IMR-90 (cell line): ENCODE results near the gene ZFYVE28. TPM values are rescaled to one million over a fixed set of nuclear protein-coding genes. Genes with fewer than 3 reads are reported as not detected.

ENCODE experiments used
- ATAC-seq: fragments of 200-7000 bp; cut with Tn5 transposase; 2 replicates; pipeline ENCODE4 v1.9.1; 2020; ENCODE audit warnings: low read depth, mild to moderate bottlenecking, moderate library complexity
- BruUV-seq: library from RNA; stranded (reverse); fragments of 400-500 nt; replicated peaks from 2 replicates; lab custom pipeline; 2021; lab: Mats Ljungman, UMichigan
- CTCF ChIA-PET: fragments of 300-600 bp; formaldehyde crosslinking; extraction: SDS; loops from one replicate; lab custom pipeline; 2021; ENCODE audit warnings: antibody characterized with exemption; lab: Yijun Ruan, JAX
- POLR2A ChIA-PET: fragments of 300-600 bp; sonication (Branson Sonifier 250); formaldehyde crosslinking; loops from one replicate; lab custom pipeline; 2022; ENCODE audit warnings: antibody characterized with exemption; ENCODE audit not compliant: unreplicated experiment; lab: Charles Lee
- DNase-seq: peaks from one replicate; pipeline ENCODE4 v3.0.0; 2013
- H2AFZ ChIP-seq: replicated peaks from 2 replicates; pipeline ENCODE3; 2013; ENCODE audit warnings: low read length, mild to moderate bottlenecking; ENCODE audit not compliant: poor library complexity
- H2AK5ac ChIP-seq: 2 replicates; pipeline ENCODE4 v1.6.1; 2013; ENCODE audit warnings: low read depth, low read length, inconsistent platforms
- H2AK9ac ChIP-seq: replicated peaks from 2 replicates; pipeline ENCODE3; 2013; ENCODE audit warnings: mild to moderate bottlenecking, low read depth, low read length, moderate library complexity; ENCODE audit not compliant: poor library complexity
- H2BK120ac ChIP-seq: 2 replicates; pipeline ENCODE4 v1.6.1; 2013; ENCODE audit warnings: low read depth, low read length, inconsistent platforms
- H2BK15ac ChIP-seq: 3 replicates; pipeline ENCODE4 v1.6.1; 2013; ENCODE audit warnings: low read depth, low read length, inconsistent platforms
- H2BK20ac ChIP-seq: 2 replicates; pipeline ENCODE4 v1.6.1; 2013; ENCODE audit warnings: low read depth, mild to moderate bottlenecking, inconsistent platforms, low read length, moderate library complexity
- H2BK5ac ChIP-seq: 2 replicates; pipeline ENCODE4 v1.6.1; 2013; ENCODE audit warnings: mild to moderate bottlenecking, low read depth, low read length, inconsistent platforms; ENCODE audit not compliant: poor library complexity, severe bottlenecking
- H3K14ac ChIP-seq: replicated peaks from 2 replicates; pipeline ENCODE4 v1.6.1; 2013; ENCODE audit warnings: low read depth, low read length, inconsistent platforms
- H3K18ac ChIP-seq: 2 replicates; pipeline ENCODE4 v1.6.1; 2013; ENCODE audit warnings: low read depth, low read length, control low read depth
- H3K23ac ChIP-seq: 2 replicates; pipeline ENCODE4 v1.6.1; 2013; ENCODE audit warnings: low read depth, low read length, inconsistent platforms
- H3K27ac ChIP-seq: 2 replicates; pipeline ENCODE4 v1.5.1; 2013; ENCODE audit warnings: mild to moderate bottlenecking, control low read depth, low read length; ENCODE audit not compliant: insufficient read depth
- H3K27me3 ChIP-seq: 2 replicates; pipeline ENCODE4 v1.6.1; 2013; ENCODE audit warnings: low read length; ENCODE audit not compliant: control insufficient read depth, insufficient read depth
- H3K36me3 ChIP-seq: 2 replicates; pipeline ENCODE4 v1.6.1; 2013; ENCODE audit warnings: low read length, mixed read lengths; ENCODE audit not compliant: control insufficient read depth, insufficient read depth
- H3K4ac ChIP-seq: 2 replicates; pipeline ENCODE4 v1.6.1; 2013; ENCODE audit warnings: low read depth, low read length, inconsistent platforms
- H3K4me1 ChIP-seq: 2 replicates; pipeline ENCODE4 v1.6.1; 2013; ENCODE audit warnings: low read length, mixed read lengths; ENCODE audit not compliant: control insufficient read depth, insufficient read depth
- H3K4me2 ChIP-seq: 2 replicates; pipeline ENCODE4 v1.6.1; 2013; ENCODE audit warnings: low read depth, mild to moderate bottlenecking, control low read depth, low read length, moderate library complexity
- H3K4me3 ChIP-seq: 2 replicates; pipeline ENCODE4 v1.5.1; 2013; ENCODE audit warnings: low read depth, mild to moderate bottlenecking, control low read depth, low read length, moderate library complexity; ENCODE audit not compliant: insufficient read depth
- H3K56ac ChIP-seq: 2 replicates; pipeline ENCODE4 v1.6.1; 2013; ENCODE audit warnings: low read length, inconsistent platforms; ENCODE audit not compliant: insufficient read depth; ENCODE audit errors: extremely low read depth
- H3K79me1 ChIP-seq, 2 experiments: 2 replicates each; pipeline ENCODE4 v1.6.1; 2013; ENCODE audit warnings: low read length in 2 of 2, inconsistent platforms in 1 of 2, low read depth in 1 of 2
- H3K9ac ChIP-seq: 2 replicates; pipeline ENCODE4 v1.6.1; 2013; ENCODE audit warnings: low read depth, low read length, control low read depth
- H3K9me1 ChIP-seq: 2 replicates; pipeline ENCODE4 v1.6.1; 2013; ENCODE audit warnings: low read length, inconsistent platforms; ENCODE audit not compliant: insufficient read depth
- H3K9me3 ChIP-seq: 2 replicates; pipeline ENCODE4 v1.6.1; 2013; ENCODE audit warnings: low read length; ENCODE audit not compliant: control insufficient read depth, insufficient read depth
- H4K20me1 ChIP-seq: 2 replicates; pipeline ENCODE4 v1.6.1; 2013; ENCODE audit warnings: low read length, inconsistent platforms; ENCODE audit not compliant: insufficient read depth
- H4K5ac ChIP-seq: 2 replicates; pipeline ENCODE4 v1.6.1; 2013; ENCODE audit warnings: mild to moderate bottlenecking, low read depth, low read length, control low read depth
- H4K8ac ChIP-seq, 2 experiments: 2 replicates each; pipeline ENCODE4 v1.6.1; 2013; ENCODE audit warnings: low read depth in 2 of 2, low read length in 2 of 2, control low read depth in 1 of 2, inconsistent platforms in 1 of 2
- H4K91ac ChIP-seq: 2 replicates; pipeline ENCODE4 v1.6.1; 2013; ENCODE audit warnings: low read depth, low read length, inconsistent platforms; ENCODE audit not compliant: insufficient read depth
- BHLHE40 ChIP-seq: fragments of 150-350 bp; IDR thresholded peaks from 2 replicates; pipeline ENCODE4 v1.6.1; 2016; ENCODE audit warnings: mild to moderate bottlenecking, low read depth, low read length
- CHD1 ChIP-seq: IDR thresholded peaks from 2 replicates; pipeline ENCODE4 v1.6.1; 2012; ENCODE audit warnings: low read depth, low read length, improper control_type of control experiment
- MAFK ChIP-seq: IDR thresholded peaks from 2 replicates; pipeline ENCODE4 v1.6.1; 2012; ENCODE audit warnings: low read depth, low read length, improper control_type of control experiment
- MAZ ChIP-seq: IDR thresholded peaks from 2 replicates; pipeline ENCODE4 v1.6.1; 2012; ENCODE audit warnings: low read depth, mild to moderate bottlenecking, low read length, improper control_type of control experiment, moderate library complexity, borderline replicate concordance
- MXI1 ChIP-seq: IDR thresholded peaks from 2 replicates; pipeline ENCODE4 v1.6.1; 2012; ENCODE audit warnings: low read depth, mild to moderate bottlenecking, low read length, moderate library complexity, borderline replicate concordance
- WGBS, 2 experiments: methylation state at CpG; one replicate each; pipeline versions ENCODE4 v1.1.5 to v1.1.7; 2013; ENCODE audit warnings: missing lambda C conversion rate in 2 of 2; ENCODE audit not compliant: insufficient read length in 1 of 2; ENCODE audit errors: extremely low coverage in 2 of 2; 5-methylcytosine and 5-hydroxymethylcytosine counted together
- dilution Hi-C: fragments of 300-500 bp; cut with HindIII; formaldehyde crosslinking; loops from one replicate; pipeline ENCODE4 v1.14.3; 2018; ENCODE audit warnings: low sequenced_read_pairs; ENCODE audit not compliant: unreplicated experiment
- in situ Hi-C: fragments of 300-500 bp; cut with MboI; formaldehyde crosslinking; loops from 3 replicates; pipeline ENCODE4 v1.14.3; 2019; ENCODE audit warnings: low sequenced_read_pairs, inconsistent platforms, mixed read lengths
- intact Hi-C: fragments of 100-400 bp; cut with micrococcal nuclease; formaldehyde crosslinking; loops from 2 replicates; pipeline ENCODE4 v1.10.0; 2022
- polyA plus RNA-seq, 3 experiments: library from polyadenylated mRNA; depleted of rRNA; stranded (reverse); fragments of >200 nt; gene quantifications; 2 replicates each; pipeline ENCODE4 v1.2.3, GENCODE V29; 2012; ENCODE audit warnings: low replicate concordance in 1 of 3
- total RNA-seq: library from RNA; depleted of rRNA; stranded (reverse); fragments of >200 nt; gene quantifications from 2 replicates; pipeline ENCODE4 v1.2.3, GENCODE V29; 2012

The ZFYVE28 gene
- total and polyA plus RNA-seq, 2 of the 4 experiments (the other 2 are of a cell fraction): 0.36 to 1.2 TPM

GRCh38 chr4:2449511-2450392 lies 31.3 kb upstream of the ZFYVE28 start:
- DNase-seq (no peak), ATAC-seq (no peak)
- Histone ChIP-seq H2BK20ac (no peak overlapping the region), H3K14ac (no peak overlapping the region), H2BK120ac (no peak overlapping the region), H3K23ac (no peak overlapping the region), H3K56ac (no peak overlapping the region), H4K8ac (no peak overlapping the region), H3K9me3 (no peaks in the 10 kb centered on the region), H3K36me3 (no peaks in the 10 kb centered on the region), H3K27ac (no peak overlapping the region), H3K18ac (no peak overlapping the region), H3K4me2 (no peak overlapping the region), H2AK9ac (no peak overlapping the region), H2AK5ac (no peak overlapping the region), H4K20me1 (no peaks in the 10 kb centered on the region; the same call in 1 of the 2 replicates), H4K91ac (no peak overlapping the region), H3K4me3 (no peak overlapping the region), H3K9ac (no peak overlapping the region), H3K9me1 (no peaks in the 10 kb centered on the region), H3K4me1 (no peaks in the 10 kb centered on the region), H3K4ac (no peak overlapping the region), H3K27me3 (peaks cover 24% of the 10 kb centered on the region), H2AFZ (no peak overlapping the region), H2BK5ac (no peak overlapping the region), H2BK15ac (no peak overlapping the region), H3K79me1 (no peaks in the 10 kb centered on the region), H4K5ac (no peak overlapping the region)
- dilution Hi-C loops (no loop called here), in situ Hi-C loops (no loop called here), intact Hi-C loops (no loop called here)
- no peak for TF ChIP-seq CHD1
- TF ChIP-seq MAFK: no peak
- no peak for TF ChIP-seq MAZ
- TF ChIP-seq MXI1: no peak
- TF ChIP-seq BHLHE40: no peak
- ChIA-PET CTCF (no interaction called here), POLR2A (no interaction called here)
- BruUV-seq: no TSS peak
- 79% methylated on average over 11 of the region's 27 CpGs; no CpG with 5 or more reads in 1 of the 2 experiments for WGBS, 2 experiments
